GM12801 (cell line): ENCODE results near the gene CORO2B.

Experiments
- CTCF ChIP-seq: IDR thresholded peaks from one replicate; pipeline ENCODE4 v1.5.1; 2011; ENCODE audit warnings: control low read depth; ENCODE audit not compliant: insufficient read length; ENCODE audit errors: extremely low read depth

CORO2B gene

GRCh38 chr15:68653031-68653635 lies 74.3 kb downstream of the CORO2B start:
- no peak for TF ChIP-seq CTCF

GRCh38 chr15:68653801-68654200 lies 75.0 kb downstream of the CORO2B start:
- TF ChIP-seq CTCF, result no peak

- TF ChIP-seq CTCF, result no peak
These were observed 76.2 kb downstream of the CORO2B start for GRCh38 chr15:68654786-68655560.

GRCh38 chr15:68655686-68656437 lies 77.1 kb downstream of the CORO2B start:
- no peak for TF ChIP-seq CTCF

- no peak for TF ChIP-seq CTCF
These were observed 77.6 kb downstream of the CORO2B start for GRCh38 chr15:68656438-68656739.

- no peak for TF ChIP-seq CTCF
These were observed 79.4 kb downstream of the CORO2B start for GRCh38 chr15:68658151-68658550.

GRCh38 chr15:68658641-68659358 lies 80.0 kb downstream of the CORO2B start:
- no peak for TF ChIP-seq CTCF
